IMR-90 (cell line): ENCODE data around the gene DPCD. TPM values are rescaled to one million over a fixed set of nuclear protein-coding genes. Genes with fewer than 3 reads are reported as not detected.

Experiments
- microRNA-seq, 2 experiments: library from miRNA; stranded (forward) in 1 of 2; unstranded in 1 of 2; fragments of 10-50 nt in 1 of 2; fragments of <30 nt in 1 of 2; gene quantifications in 1 of 2; microRNA quantifications in 1 of 2; one replicate each; pipeline versions ENCODE3 to v1.1.0; 2013 to 2020; ENCODE audit not compliant: insufficient read depth in 1 of 2, insufficient read length in 1 of 2, unreplicated experiment in 1 of 2
- polyA plus RNA-seq, 3 experiments: library from polyadenylated mRNA; depleted of rRNA; stranded (reverse); fragments of >200 nt; gene quantifications; 2 replicates each; pipeline ENCODE4 v1.2.3, GENCODE V29; 2012; ENCODE audit warnings: low replicate concordance in 1 of 3
- small RNA-seq, 5 experiments: library from RNA; depleted of rRNA; stranded (forward); fragments of <200 nt; gene quantifications; one replicate each; pipeline ENCODE3, GENCODE V24; 2012
- total RNA-seq: library from RNA; depleted of rRNA; stranded (reverse); fragments of >200 nt; gene quantifications from 2 replicates; pipeline ENCODE4 v1.2.3, GENCODE V29; 2012; rRNA removed

Gene DPCD
- total and polyA plus RNA-seq, 2 of the 4 experiments (the other 2 are of a cell fraction), result 59.1 to 73.7 TPM

Small RNAs within 50 kb of the gene (microRNA-seq; reads per million reads assigned to microRNA genes)
- gene MIR3158-1 (ENCODE audit: insufficient read depth in 1 of 2, insufficient read length in 1 of 2, unreplicated experiment in 1 of 2), result 0 to 1.0 reads per million in 2 experiments
- not detected for gene MIR3158-2 (ENCODE audit: unreplicated experiment)
- not detected for gene RNU6-1165P (ENCODE audit: insufficient read depth, insufficient read length)

Small RNAs within 50 kb of the gene (small RNA-seq; reads per million reads assigned to genes)
- 0 to 10.2 (median 4.9) reads per million in 5 experiments for gene MIR3158-1
- 0 reads per million in 5 experiments for gene RNU6-1165P

Other genes with a start within 250 kb of the DPCD start
- gene BTRC, start 234.2 kb upstream of the DPCD start, total RNA-seq, result 7.7 and 11.7 TPM in 2 replicates
- gene BTRC, start 234.2 kb upstream of the DPCD start, polyA plus RNA-seq (2012; rRNA removed), result 7.1 and 8.4 TPM in 2 replicates
- 6.1 and 6.3 TPM in 2 replicates for gene POLL, start 64 bp upstream of the DPCD start, total RNA-seq
- gene POLL, start 64 bp upstream of the DPCD start, polyA plus RNA-seq (2012; rRNA removed), result 23.7 TPM in 2 replicates
- gene FBXW4, start 106.8 kb downstream of the DPCD start, total RNA-seq, result 26.7 and 31.7 TPM in 2 replicates
- gene FBXW4, start 106.8 kb downstream of the DPCD start, polyA plus RNA-seq (2012; rRNA removed), result 16.3 and 19.3 TPM in 2 replicates
- not detected in 2 replicates for gene FGF8, start 187.8 kb downstream of the DPCD start, total RNA-seq
- 0.17 TPM in 1 of 2 replicates, not detected in the other for gene FGF8, start 187.8 kb downstream of the DPCD start, polyA plus RNA-seq (2012; rRNA removed)
- 112 and 122 TPM in 2 replicates for gene NPM3, start 195.1 kb downstream of the DPCD start, total RNA-seq
- 72.3 and 84.1 TPM in 2 replicates for gene NPM3, start 195.1 kb downstream of the DPCD start, polyA plus RNA-seq (2012; rRNA removed)
- gene OGA, start 230.1 kb downstream of the DPCD start, total RNA-seq, result 62.9 and 89.7 TPM in 2 replicates
- 32.6 and 42.5 TPM in 2 replicates for gene OGA, start 230.1 kb downstream of the DPCD start, polyA plus RNA-seq (2012; rRNA removed)